Endothelial cell (in vitro differentiated cells): ENCODE measurements around the gene ELAVL2. TPM values are rescaled to one million over a fixed set of nuclear protein-coding genes. Genes with fewer than 3 reads are reported as not detected.

Experiments
- DNase-seq: peaks from one replicate; pipeline ENCODE4 v3.0.0; 2021; ENCODE audit warnings: low spot score
- H3K27ac Mint-ChIP-seq: one replicate; pipeline ENCODE4 v1.8.0; 2021; ENCODE audit warnings: mixed read lengths, inconsistent platforms; ENCODE audit not compliant: unreplicated experiment
- H3K27me3 Mint-ChIP-seq: one replicate; pipeline ENCODE4 v1.8.0; 2021; ENCODE audit warnings: mild to moderate bottlenecking, moderate library complexity, mixed read lengths, inconsistent platforms; ENCODE audit not compliant: unreplicated experiment
- H3K36me3 Mint-ChIP-seq: one replicate; pipeline ENCODE4 v1.8.0; 2021; ENCODE audit warnings: mild to moderate bottlenecking, low read depth, mixed read lengths, inconsistent platforms; ENCODE audit not compliant: unreplicated experiment
- H3K4me1 Mint-ChIP-seq: one replicate; pipeline ENCODE4 v1.8.0; 2021; ENCODE audit warnings: mild to moderate bottlenecking, mixed read lengths, inconsistent platforms; ENCODE audit not compliant: unreplicated experiment
- H3K4me3 Mint-ChIP-seq: one replicate; pipeline ENCODE4 v1.8.0; 2021; ENCODE audit warnings: mild to moderate bottlenecking, mixed read lengths, inconsistent platforms; ENCODE audit not compliant: unreplicated experiment
- H3K9me3 Mint-ChIP-seq: one replicate; pipeline ENCODE4 v1.8.0; 2021; ENCODE audit warnings: mixed read lengths, inconsistent platforms; ENCODE audit not compliant: unreplicated experiment
- total RNA-seq: library from RNA; stranded (reverse); fragmentation: NEBNext Ultra II Directional; extraction: Animal tissue kit (Norgen Biotek cat#: 25700); gene quantifications from one replicate; pipeline ENCODE4 v1.2.1, GENCODE V29; 2021; ENCODE audit not compliant: unreplicated experiment
- TF ChIP-seq, protein P1 (sequence below): fragments of 200-600 bp; sonication (generic); IDR thresholded peaks from one replicate; pipeline ENCODE4 v1.5.0; 2021; ENCODE audit warnings: antibody characterized with exemption; ENCODE audit not compliant: unreplicated experiment

Gene ELAVL2
- total RNA-seq, 1 donor from 2014 or later, result 10.3 TPM

- no peak overlapping the region for H3K27ac Mint-ChIP-seq
- H3K36me3 Mint-ChIP-seq, result no peaks in the 10 kb centered on the region
- no peaks in the 10 kb centered on the region for H3K9me3 Mint-ChIP-seq
- H3K4me3 Mint-ChIP-seq, result no peak overlapping the region
- H3K27me3 Mint-ChIP-seq, result no peaks in the 10 kb centered on the region
- TF ChIP-seq, protein P1, sequence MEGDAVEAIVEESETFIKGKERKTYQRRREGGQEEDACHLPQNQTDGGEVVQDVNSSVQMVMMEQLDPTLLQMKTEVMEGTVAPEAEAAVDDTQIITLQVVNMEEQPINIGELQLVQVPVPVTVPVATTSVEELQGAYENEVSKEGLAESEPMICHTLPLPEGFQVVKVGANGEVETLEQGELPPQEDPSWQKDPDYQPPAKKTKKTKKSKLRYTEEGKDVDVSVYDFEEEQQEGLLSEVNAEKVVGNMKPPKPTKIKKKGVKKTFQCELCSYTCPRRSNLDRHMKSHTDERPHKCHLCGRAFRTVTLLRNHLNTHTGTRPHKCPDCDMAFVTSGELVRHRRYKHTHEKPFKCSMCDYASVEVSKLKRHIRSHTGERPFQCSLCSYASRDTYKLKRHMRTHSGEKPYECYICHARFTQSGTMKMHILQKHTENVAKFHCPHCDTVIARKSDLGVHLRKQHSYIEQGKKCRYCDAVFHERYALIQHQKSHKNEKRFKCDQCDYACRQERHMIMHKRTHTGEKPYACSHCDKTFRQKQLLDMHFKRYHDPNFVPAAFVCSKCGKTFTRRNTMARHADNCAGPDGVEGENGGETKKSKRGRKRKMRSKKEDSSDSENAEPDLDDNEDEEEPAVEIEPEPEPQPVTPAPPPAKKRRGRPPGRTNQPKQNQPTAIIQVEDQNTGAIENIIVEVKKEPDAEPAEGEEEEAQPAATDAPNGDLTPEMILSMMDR, result no peak
- H3K4me1 Mint-ChIP-seq, result peaks cover 28% of the 10 kb centered on the region
- no peak for DNase-seq
Observed at GRCh38 chr9:23775549-23775948, 50.5 kb downstream of the ELAVL2 start.

- TF ChIP-seq, protein P1, result no peak
- H3K9me3 Mint-ChIP-seq, result no peaks in the 10 kb centered on the region
- no peak for DNase-seq
- peaks cover 32% of the 10 kb centered on the region for H3K4me1 Mint-ChIP-seq
- H3K4me3 Mint-ChIP-seq, result no peak overlapping the region
- no peak overlapping the region for H3K27ac Mint-ChIP-seq
- H3K27me3 Mint-ChIP-seq, result no peaks in the 10 kb centered on the region
- no peaks in the 10 kb centered on the region for H3K36me3 Mint-ChIP-seq
Observed at GRCh38 chr9:23774266-23774665, 51.8 kb downstream of the ELAVL2 start.

GRCh38 chr9:23772385-23772783 lies 53.7 kb downstream of the ELAVL2 start:
- no peaks in the 10 kb centered on the region for H3K9me3 Mint-ChIP-seq
- TF ChIP-seq, protein P1, result no peak
- H3K4me3 Mint-ChIP-seq, result no peak overlapping the region
- no peak for DNase-seq
- no peak overlapping the region for H3K27ac Mint-ChIP-seq
- no peaks in the 10 kb centered on the region for H3K36me3 Mint-ChIP-seq
- peaks cover 20% of the 10 kb centered on the region for H3K4me1 Mint-ChIP-seq
- H3K27me3 Mint-ChIP-seq, result no peaks in the 10 kb centered on the region

DNA sequence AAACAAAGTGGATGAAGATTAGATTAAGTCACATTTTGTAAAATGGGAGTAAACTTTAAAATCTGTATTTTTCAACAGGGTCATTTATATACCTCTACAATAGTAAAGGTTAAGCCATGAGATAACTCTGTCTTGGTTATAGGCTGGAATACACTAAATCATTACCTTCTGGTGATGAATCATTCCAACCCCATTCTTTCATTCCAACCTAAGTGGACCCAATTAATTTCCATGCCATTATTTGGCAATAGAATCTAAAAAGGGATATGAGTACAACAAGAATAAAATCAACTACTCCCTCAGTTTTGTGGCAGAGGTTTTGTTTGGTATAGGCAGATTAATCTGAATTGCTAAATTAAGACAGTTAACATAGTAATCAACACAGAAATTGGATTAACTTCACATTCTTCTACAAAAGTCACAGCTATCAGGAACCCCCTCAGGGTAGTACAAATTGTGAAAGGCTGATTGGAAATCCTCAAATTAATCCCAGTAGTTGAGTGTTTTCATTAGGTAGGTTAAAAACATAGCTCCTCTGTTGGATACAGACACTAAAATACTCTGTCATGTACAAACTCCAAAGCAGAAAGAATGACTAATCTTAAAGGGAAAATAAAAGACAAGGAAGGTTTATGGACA lies 54.2 kb downstream of the ELAVL2 start:
- H3K4me3 Mint-ChIP-seq, result no peak overlapping the region
- DNase-seq, result no peak
- no peaks in the 10 kb centered on the region for H3K9me3 Mint-ChIP-seq
- no peak overlapping the region for H3K27ac Mint-ChIP-seq
- no peaks in the 10 kb centered on the region for H3K36me3 Mint-ChIP-seq
- TF ChIP-seq, protein P1, result no peak
- H3K4me1 Mint-ChIP-seq, result peaks cover 19% of the 10 kb centered on the region
- H3K27me3 Mint-ChIP-seq, result no peaks in the 10 kb centered on the region

- Mint-ChIP-seq H3K36me3 (no peaks in the 10 kb centered on the region), H3K27me3 (no peaks in the 10 kb centered on the region), H3K4me3 (no peak overlapping the region), H3K27ac (no peak overlapping the region), H3K9me3 (no peaks in the 10 kb centered on the region), H3K4me1 (peaks cover 13% of the 10 kb centered on the region)
- DNase-seq, result no peak
- TF ChIP-seq, protein P1, result no peak
Observed at GRCh38 chr9:23769307-23769935, 56.6 kb downstream of the ELAVL2 start.
